Naive thymus-derived CD4-positive, alpha-beta T cell (primary cell): ENCODE results near the gene PMVK. TPM values are rescaled to one million over a fixed set of nuclear protein-coding genes. Genes with fewer than 3 reads are reported as not detected.

Experiments
- ATAC-seq: fragments of 150-1000 bp; cut with Tn5 transposase; 2 replicates; pipeline ENCODE4 v1.10.0; 2021; ENCODE audit warnings: mild to moderate bottlenecking, moderate library complexity
- CTCF ChIA-PET: fragments of 350-600 bp; sonication (Branson Sonifier 250); formaldehyde crosslinking; loops from one replicate; lab custom pipeline; 2021; ENCODE audit warnings: antibody characterized with exemption; lab: Charles Lee
- POLR2A ChIA-PET: fragments of 350-600 bp; sonication (Branson Sonifier 250); formaldehyde crosslinking; loops from one replicate; lab custom pipeline; 2021; ENCODE audit warnings: antibody characterized with exemption, inconsistent platforms; lab: Charles Lee
- DNase-seq, 9 donors: peaks; one replicate each; pipeline versions ENCODE4 v3.0.0 to v3.0.0-alpha.2; 2020 to 2022; ENCODE audit warnings: mixed read lengths in 1 of 9
- H3K27ac ChIP-seq: one replicate; pipeline ENCODE4 v1.7.0; 2013; ENCODE audit warnings: mild to moderate bottlenecking, low read depth, low read length, moderate library complexity
- H3K27me3 ChIP-seq, 2 donors: one replicate each; pipeline ENCODE4 v1.7.0; 2013; ENCODE audit warnings: low read length in 2 of 2, mild to moderate bottlenecking in 2 of 2, moderate library complexity in 2 of 2; ENCODE audit not compliant: control insufficient read depth in 2 of 2, insufficient read depth in 2 of 2
- H3K36me3 ChIP-seq, 3 experiments: 1 replicate in 2 of 3; 2 replicates in 1 of 3; pipeline ENCODE4 v1.7.0; 2013; ENCODE audit warnings: low read length in 3 of 3, mild to moderate bottlenecking in 3 of 3, moderate library complexity in 1 of 3; ENCODE audit not compliant: insufficient read depth in 3 of 3, control insufficient read depth in 2 of 3
- H3K4me1 ChIP-seq, 2 donors: one replicate each; pipeline ENCODE4 v1.7.0; 2013; ENCODE audit warnings: low read length in 2 of 2, mild to moderate bottlenecking in 2 of 2, moderate library complexity in 1 of 2; ENCODE audit not compliant: control insufficient read depth in 2 of 2, insufficient read depth in 2 of 2
- H3K4me3 ChIP-seq: 2 replicates; pipeline ENCODE4 v1.7.0; 2013; ENCODE audit warnings: mild to moderate bottlenecking, low read length
- H3K9me3 ChIP-seq, 3 experiments: 1 replicate in 2 of 3; 2 replicates in 1 of 3; pipeline ENCODE4 v1.7.0; 2013; ENCODE audit warnings: low read length in 3 of 3; ENCODE audit not compliant: control insufficient read depth in 2 of 3
- H3K27ac Mint-ChIP-seq, 9 donors: one replicate each; pipeline ENCODE4 v1.8.0; 2020 to 2022; ENCODE audit warnings: mixed read lengths in 9 of 9, mild to moderate bottlenecking in 8 of 9, moderate library complexity in 5 of 9, inconsistent platforms in 2 of 9
- H3K27me3 Mint-ChIP-seq, 5 donors: one replicate each; pipeline ENCODE4 v1.8.0; 2021 to 2022; ENCODE audit warnings: mixed read lengths in 5 of 5, mild to moderate bottlenecking in 1 of 5
- H3K36me3 Mint-ChIP-seq, 5 donors: one replicate each; pipeline ENCODE4 v1.8.0; 2020 to 2022; ENCODE audit warnings: mixed read lengths in 5 of 5, mild to moderate bottlenecking in 3 of 5, inconsistent platforms in 1 of 5
- H3K4me1 Mint-ChIP-seq, 7 donors: one replicate each; pipeline ENCODE4 v1.8.0; 2020 to 2022; ENCODE audit warnings: mixed read lengths in 7 of 7, mild to moderate bottlenecking in 3 of 7, inconsistent platforms in 1 of 7
- H3K4me3 Mint-ChIP-seq, 10 donors: one replicate each; pipeline ENCODE4 v1.8.0; 2020 to 2022; ENCODE audit warnings: mild to moderate bottlenecking in 10 of 10, mixed read lengths in 10 of 10, moderate library complexity in 6 of 10, inconsistent platforms in 2 of 10
- H3K9me3 Mint-ChIP-seq, 11 donors: one replicate each; pipeline ENCODE4 v1.8.0; 2020 to 2022; ENCODE audit warnings: mixed read lengths in 11 of 11, mild to moderate bottlenecking in 4 of 11, inconsistent platforms in 1 of 11, moderate library complexity in 1 of 11
- intact Hi-C, 2 donors: fragments of 100-400 bp; cut with micrococcal nuclease; formaldehyde crosslinking; loops; one replicate each; pipeline ENCODE4 v1.15.1; 2023
- polyA plus RNA-seq, 2 donors: library from polyadenylated mRNA; unstranded; fragments of 300-500 nt; fragmentation: Illumina TruSeq; gene quantifications; one replicate each; pipeline ENCODE4 v1.2.3, GENCODE V29; 2021
- total RNA-seq, 6 experiments: library from RNA in 5 of 6; stranded (reverse) in 5 of 6; gene quantifications; 1 replicate in 5 of 6; 2 replicates in 1 of 6; pipeline ENCODE4 v1.2.3 and lab custom pipeline; 2021 to 2026

PMVK gene
- total and polyA plus RNA-seq, 7 experiments from 2014 or later = 11.3 to 41.4 (median 14.0) TPM

- no peaks in the 10 kb centered on the region for H3K27me3 Mint-ChIP-seq
- ATAC-seq = no peak
- POLR2A ChIA-PET = interaction anchor here (1.3 to 1.6 kb wide), 2 partner anchors 20 to 66 kb away, joined by 3 to 4 read pairs; partner anchors contain the start of gene PYGO2
- Histone ChIP-seq H3K27ac (peak overlapping the region; percentile 65), H3K27me3 (no peaks in the 10 kb centered on the region), H3K9me3 (no peaks in the 10 kb centered on the region), H3K36me3 (peaks cover 0 to 26% (median 3%) of the 10 kb centered on the region in 3 experiments), H3K4me1 (peaks cover 39 to 51% of the 10 kb centered on the region in 2 donors), H3K4me3 (no peak overlapping the region)
- H3K4me3 Mint-ChIP-seq = peak overlapping the region in 3 of 10 donors; percentile 26 to 67 (median 53)
- peaks cover 0 to 3% (median 0%) of the 10 kb centered on the region in 11 donors for H3K9me3 Mint-ChIP-seq
- no peak for DNase-seq
- CTCF ChIA-PET = no interaction called here
- peaks cover 0 to 6% (median 0%) of the 10 kb centered on the region in 5 donors for H3K36me3 Mint-ChIP-seq
- H3K4me1 Mint-ChIP-seq = peaks cover 49 to 73% (median 63%) of the 10 kb centered on the region in 7 donors
- H3K27ac Mint-ChIP-seq = peak overlapping the region; percentile 72 to 92 (median 88)
- intact Hi-C loops = no loop called here
Measured at GRCh38 chr1:154941333-154942013, 5.0 kb upstream of the PMVK start.

- Mint-ChIP-seq H3K27me3 (no peaks in the 10 kb centered on the region), H3K9me3 (peaks cover 0 to 3% (median 0%) of the 10 kb centered on the region in 11 donors), H3K4me3 (peak overlapping the region in 6 of 10 donors; percentile 4 to 39 (median 15)), H3K4me1 (peaks cover 54 to 76% (median 69%) of the 10 kb centered on the region in 7 donors), H3K27ac (peak overlapping the region; percentile 72 to 92 (median 83)), H3K36me3 (peaks cover 0 to 2% (median 0%) of the 10 kb centered on the region in 5 donors)
- Histone ChIP-seq H3K4me1 (peaks cover 44 to 55% of the 10 kb centered on the region in 2 donors), H3K4me3 (no peak overlapping the region), H3K27ac (peak overlapping the region; percentile 0), H3K9me3 (no peaks in the 10 kb centered on the region), H3K36me3 (peaks cover 0 to 19% (median 0%) of the 10 kb centered on the region in 3 experiments), H3K27me3 (no peaks in the 10 kb centered on the region)
- ChIA-PET CTCF (interaction anchor here (1.7 kb wide), 1 partner anchor 20 kb away, joined by 4 read pairs; the partner anchor contains the start of gene PYGO2), POLR2A (interaction anchor here (0.9 to 1.6 kb wide), 5 partner anchors 21 to 67 kb away, joined by 3 to 4 read pairs (median 3); partner anchors contain the start of genes FLAD1 and PYGO2)
- intact Hi-C loops = no loop called here
- no peak for ATAC-seq
- DNase-seq = no peak
Measured at GRCh38 chr1:154940651-154941194, 4.2 kb upstream of the PMVK start.

DNA sequence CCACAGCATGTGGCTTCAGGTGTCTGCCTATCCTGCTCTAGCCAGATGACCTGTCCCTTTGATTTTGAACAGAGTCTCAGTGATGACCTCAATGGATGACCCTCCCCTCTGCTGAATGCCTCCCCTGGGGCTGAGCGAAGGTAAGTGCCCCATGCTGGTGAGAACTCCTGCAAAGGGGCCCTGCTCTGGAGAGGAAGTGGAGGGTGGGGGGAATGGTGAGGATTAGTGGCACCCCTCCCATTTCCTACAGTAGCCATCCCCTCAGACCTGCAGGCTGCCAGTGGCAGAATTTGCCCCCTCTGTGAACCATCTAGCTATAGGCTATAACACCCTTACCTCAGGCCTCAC lies 3.7 kb upstream of the PMVK start:
- H3K9me3 ChIP-seq = no peaks in the 10 kb centered on the region
- intact Hi-C loops = no loop called here
- POLR2A ChIA-PET = interaction anchor here (0.7 to 1.6 kb wide), 8 partner anchors 8 to 156 kb away, joined by 3 to 4 read pairs (median 3); partner anchors contain the start of genes FLAD1 and PYGO2
- H3K4me1 ChIP-seq = peaks cover 46 to 60% of the 10 kb centered on the region in 2 donors
- Mint-ChIP-seq H3K27ac (peak overlapping the region in 8 of 9 donors; percentile 59 to 92 (median 82)), H3K27me3 (no peaks in the 10 kb centered on the region), H3K36me3 (peaks cover 0 to 2% (median 0%) of the 10 kb centered on the region in 5 donors), H3K4me1 (peaks cover 59 to 82% (median 74%) of the 10 kb centered on the region in 7 donors), H3K9me3 (peaks cover 0 to 3% (median 0%) of the 10 kb centered on the region in 11 donors), H3K4me3 (peak overlapping the region in 5 of 10 donors; percentile 4 to 39 (median 13))
- peaks cover 0 to 13% (median 0%) of the 10 kb centered on the region in 3 experiments for H3K36me3 ChIP-seq
- no peaks in the 10 kb centered on the region for H3K27me3 ChIP-seq
- H3K27ac ChIP-seq = peak overlapping the region; percentile 0
- CTCF ChIA-PET = interaction anchor here (1.7 kb wide), 1 partner anchor 21 kb away, joined by 4 read pairs; the partner anchor contains the start of gene PYGO2
- ATAC-seq = no peak
- H3K4me3 ChIP-seq = no peak overlapping the region
- DNase-seq = no peak

DNA sequence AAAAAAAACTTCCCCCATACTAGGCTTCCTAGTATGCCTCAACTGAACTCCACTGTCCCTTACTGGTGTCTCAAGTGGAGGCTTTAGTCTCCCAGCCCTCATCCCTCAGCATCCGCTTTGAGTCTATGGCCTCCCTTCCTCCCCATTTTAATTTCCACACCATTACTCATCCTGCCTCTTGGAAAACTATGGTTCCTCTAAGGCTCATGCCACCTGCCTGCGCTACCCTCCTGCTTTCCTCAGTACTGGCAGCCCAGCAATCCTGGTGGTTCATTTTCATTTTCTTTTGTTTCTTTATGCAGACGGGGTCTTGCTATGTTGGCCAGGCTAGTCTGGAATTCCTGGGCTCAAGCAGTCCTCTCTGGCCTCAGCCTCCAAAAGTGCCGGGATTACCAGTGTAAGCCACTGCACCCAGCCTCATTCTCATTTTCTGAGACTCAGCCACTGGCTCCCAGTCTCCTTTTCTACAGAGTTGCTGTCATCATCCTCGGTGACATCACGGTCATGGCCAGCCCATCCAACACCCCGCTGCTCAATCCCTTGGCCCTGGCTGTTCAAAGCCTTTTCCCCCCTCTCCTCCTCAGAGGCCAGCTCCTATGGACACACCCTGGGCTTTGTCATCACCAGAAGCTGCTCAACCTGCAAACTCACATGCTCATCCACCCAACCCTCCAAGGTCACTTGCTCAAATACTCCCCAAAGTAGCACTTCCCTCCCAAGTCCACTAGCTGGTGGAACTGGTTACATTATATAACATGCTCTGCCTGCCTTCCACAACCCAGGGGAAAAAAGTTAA lies 2.3 kb upstream of the PMVK start:
- no peak overlapping the region for H3K4me3 ChIP-seq
- ATAC-seq (no peak), DNase-seq (no peak)
- H3K27ac ChIP-seq = peak overlapping the region; percentile 97
- ChIA-PET POLR2A (interaction anchor here (0.7 to 4.1 kb wide), 7 partner anchors 8 to 155 kb away, joined by 3 to 93 read pairs (median 4); partner anchors contain the start of genes PBXIP1 and PYGO2), CTCF (interaction anchor here (0.9 to 1.7 kb wide), 3 partner anchors 11 to 22 kb away, joined by 3 to 4 read pairs (median 3); partner anchors contain the start of gene PYGO2)
- H3K27ac Mint-ChIP-seq = peak overlapping the region; percentile 85 to 100 (median 99)
- peaks cover 57 to 87% (median 72%) of the 10 kb centered on the region in 7 donors for H3K4me1 Mint-ChIP-seq
- H3K9me3 Mint-ChIP-seq = peaks cover 0 to 2% (median 0%) of the 10 kb centered on the region in 11 donors
- no peaks in the 10 kb centered on the region for H3K36me3 ChIP-seq
- intact Hi-C loops = loop anchor here (5.0 to 10.0 kb wide), 5 partner anchors 152 to 614 kb away; partner anchors contain the start of genes AQP10 (in 1 of the 2) and ATP8B2 (in 1 of the 2)
- H3K27me3 Mint-ChIP-seq = no peaks in the 10 kb centered on the region
- no peaks in the 10 kb centered on the region for H3K27me3 ChIP-seq
- H3K9me3 ChIP-seq = no peaks in the 10 kb centered on the region
- H3K4me1 ChIP-seq = peaks cover 46 to 58% of the 10 kb centered on the region in 2 donors
- peak overlapping the region; percentile 29 to 95 (median 66) for H3K4me3 Mint-ChIP-seq
- H3K36me3 Mint-ChIP-seq = peaks cover 0 to 6% (median 0%) of the 10 kb centered on the region in 5 donors

DNA sequence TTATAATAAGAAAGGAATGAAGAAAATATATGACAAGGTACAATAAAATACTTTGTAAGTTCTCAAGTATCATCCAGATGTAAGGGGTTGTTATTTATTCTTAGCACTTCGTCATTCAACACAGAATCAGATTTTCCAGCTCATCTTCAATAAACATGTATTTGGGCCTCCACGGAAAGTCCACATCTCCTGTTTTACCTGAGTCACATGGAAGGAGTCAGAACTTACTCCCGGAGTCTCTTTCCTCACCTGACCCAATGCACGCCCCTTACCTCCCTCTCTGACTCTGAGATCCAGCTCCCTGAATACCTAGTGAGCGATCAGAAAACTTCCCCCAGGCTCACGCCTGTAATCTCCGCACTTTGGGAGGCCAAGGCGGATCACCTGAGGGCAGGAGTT lies 1.5 kb upstream of the PMVK start:
- peak overlapping the region; percentile 68 for H3K4me3 ChIP-seq
- H3K9me3 Mint-ChIP-seq = peaks cover 0 to 2% (median 0%) of the 10 kb centered on the region in 11 donors
- intact Hi-C loops = loop anchor here (1.0 to 10.0 kb wide), 22 partner anchors 17 to 717 kb away; partner anchors contain the start of genes ADAR (in 2 of the 2), EFNA4 (in 2 of the 2), UBAP2L (in 2 of the 2) and ZBTB7B (in 2 of the 2)
- H3K4me1 Mint-ChIP-seq = peaks cover 49 to 82% (median 64%) of the 10 kb centered on the region in 7 donors
- peaks cover 0 to 8% (median 0%) of the 10 kb centered on the region in 5 donors for H3K36me3 Mint-ChIP-seq
- H3K9me3 ChIP-seq = no peaks in the 10 kb centered on the region
- peak overlapping the region; percentile 96 to 100 (median 99) for H3K27ac Mint-ChIP-seq
- no peak for DNase-seq
- no peaks in the 10 kb centered on the region for H3K27me3 ChIP-seq
- no peak for ATAC-seq
- H3K27ac ChIP-seq = peak overlapping the region; percentile 97
- peak overlapping the region; percentile 86 to 99 (median 95) for H3K4me3 Mint-ChIP-seq
- ChIA-PET CTCF (interaction anchor here (0.9 to 2.0 kb wide), 3 partner anchors 11 to 63 kb away, joined by 3 to 9 read pairs (median 3); no protein-coding TSS in a partner anchor), POLR2A (interaction anchor here (0.6 to 4.1 kb wide), 7 partner anchors 9 to 332 kb away, joined by 3 to 93 read pairs (median 8); partner anchors contain the start of genes PBXIP1 and PYGO2)
- H3K36me3 ChIP-seq = no peaks in the 10 kb centered on the region
- no peaks in the 10 kb centered on the region for H3K27me3 Mint-ChIP-seq
- H3K4me1 ChIP-seq = peaks cover 39 to 50% of the 10 kb centered on the region in 2 donors
